HG03097 (cell line): ENCODE data around the gene DCST2.

Source experiments
- ATAC-seq: cut with Tn5 transposase; IDR thresholded peaks from one replicate; pipeline ENCODE4 v1.9.1; 2021; ENCODE audit not compliant: unreplicated experiment, low FRiP score

The DCST2 gene

GRCh38 chr1:155012026-155012546 lies 21.5 kb downstream of the DCST2 start:
- no peak for ATAC-seq

GRCh38 chr1:155011437-155012025 lies 22.1 kb downstream of the DCST2 start:
- no peak for ATAC-seq

GRCh38 chr1:155011004-155011416 lies 22.6 kb downstream of the DCST2 start:
- ATAC-seq: no peak

- no peak for ATAC-seq
These were observed 23.2 kb downstream of the DCST2 start for GRCh38 chr1:155010211-155010918.

GRCh38 chr1:155009742-155010141 lies 23.8 kb downstream of the DCST2 start:
- no peak for ATAC-seq

GRCh38 chr1:155009221-155009711 lies 24.3 kb downstream of the DCST2 start:
- ATAC-seq: no peak

- no peak for ATAC-seq
These were observed 25.3 kb downstream of the DCST2 start for GRCh38 chr1:155008015-155008941.

GRCh38 chr1:155007251-155007828 lies 26.2 kb downstream of the DCST2 start:
- ATAC-seq: no peak

GRCh38 chr1:155006601-155007101 lies 26.9 kb downstream of the DCST2 start:
- no peak for ATAC-seq

- ATAC-seq: no peak
These were observed 28.2 kb downstream of the DCST2 start for GRCh38 chr1:155005076-155006011.

- ATAC-seq: no peak
These were observed 29.1 kb downstream of the DCST2 start for GRCh38 chr1:155004352-155005075.

GRCh38 chr1:155003766-155004351 lies 29.7 kb downstream of the DCST2 start:
- ATAC-seq: no peak

- no peak for ATAC-seq
These were observed 30.3 kb downstream of the DCST2 start for GRCh38 chr1:155003227-155003765.

GRCh38 chr1:155002464-155003226 lies 30.9 kb downstream of the DCST2 start, which contains the start of gene ZBTB7B:
ZBTB7B (plus strand) TSS chr1:155002802; CDS start chr1:155014661, 11,859 bp downstream.
- ATAC-seq: no peak

GRCh38 chr1:155001675-155002463 lies 31.7 kb downstream of the DCST2 start:
- peak; percentile 43 for ATAC-seq

- no peak for ATAC-seq
These were observed 32.2 kb downstream of the DCST2 start for GRCh38 chr1:155001425-155001674.
